Measurements from ENCODE around the gene C11orf21. TPM values are rescaled to one million over a fixed set of nuclear protein-coding genes. Genes with fewer than 3 reads are reported as not detected.

Gene C11orf21
- total RNA-seq, 2 donors from 2014 or later = 0.11 to 0.52 TPM

DNA sequence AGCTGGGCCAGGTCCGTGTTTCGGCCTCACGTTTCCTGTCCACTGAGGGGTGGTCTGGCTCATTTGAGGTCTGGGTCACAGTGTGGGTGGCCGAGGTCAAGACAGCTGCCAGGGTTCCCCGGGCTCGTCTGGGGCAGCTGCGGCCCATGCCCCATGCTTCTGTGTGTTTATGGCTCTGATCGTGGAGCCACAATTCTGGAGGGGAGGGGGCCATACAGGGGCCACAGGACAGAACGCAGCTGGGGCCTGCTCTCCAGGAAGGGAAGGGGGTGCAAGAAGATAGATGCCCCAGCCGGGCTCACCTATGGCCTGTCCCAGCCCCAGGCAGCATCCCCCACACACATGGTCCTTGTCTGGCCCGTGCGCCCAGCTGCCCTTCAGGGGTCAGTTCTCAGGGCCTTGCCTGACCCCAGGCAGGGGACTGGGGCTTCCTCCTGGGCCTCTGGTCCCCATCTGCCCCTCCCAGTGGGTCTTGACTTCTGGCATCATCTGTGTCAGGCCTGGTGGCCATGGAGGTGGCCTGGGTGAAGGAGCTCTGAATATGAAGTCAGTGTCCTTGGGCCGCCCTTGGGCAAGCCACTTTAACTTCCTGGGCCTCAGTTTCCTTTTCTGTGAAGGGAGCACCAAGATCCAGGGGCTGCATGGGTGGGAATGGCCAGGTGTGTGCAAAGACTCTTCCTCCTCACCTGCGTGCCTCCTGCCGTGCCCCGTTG is 8.5 kb upstream of the C11orf21 start:
- H3K4me3 ChIP-seq = no peak overlapping the region
- DNase-seq = no peak
- peaks cover 3% of the 10 kb centered on the region for H3K4me1 ChIP-seq
- TF ChIP-seq, protein P1, sequence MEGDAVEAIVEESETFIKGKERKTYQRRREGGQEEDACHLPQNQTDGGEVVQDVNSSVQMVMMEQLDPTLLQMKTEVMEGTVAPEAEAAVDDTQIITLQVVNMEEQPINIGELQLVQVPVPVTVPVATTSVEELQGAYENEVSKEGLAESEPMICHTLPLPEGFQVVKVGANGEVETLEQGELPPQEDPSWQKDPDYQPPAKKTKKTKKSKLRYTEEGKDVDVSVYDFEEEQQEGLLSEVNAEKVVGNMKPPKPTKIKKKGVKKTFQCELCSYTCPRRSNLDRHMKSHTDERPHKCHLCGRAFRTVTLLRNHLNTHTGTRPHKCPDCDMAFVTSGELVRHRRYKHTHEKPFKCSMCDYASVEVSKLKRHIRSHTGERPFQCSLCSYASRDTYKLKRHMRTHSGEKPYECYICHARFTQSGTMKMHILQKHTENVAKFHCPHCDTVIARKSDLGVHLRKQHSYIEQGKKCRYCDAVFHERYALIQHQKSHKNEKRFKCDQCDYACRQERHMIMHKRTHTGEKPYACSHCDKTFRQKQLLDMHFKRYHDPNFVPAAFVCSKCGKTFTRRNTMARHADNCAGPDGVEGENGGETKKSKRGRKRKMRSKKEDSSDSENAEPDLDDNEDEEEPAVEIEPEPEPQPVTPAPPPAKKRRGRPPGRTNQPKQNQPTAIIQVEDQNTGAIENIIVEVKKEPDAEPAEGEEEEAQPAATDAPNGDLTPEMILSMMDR (IDR thresholded peaks at IDR 0.05) = no peak
- H3K9me3 ChIP-seq = no peaks in the 10 kb centered on the region
- intact Hi-C loops (cut with DNase I) = no loop called here
- no peaks in the 10 kb centered on the region for H3K36me3 ChIP-seq
- no peaks in the 10 kb centered on the region for H3K27me3 ChIP-seq
- H3K9ac ChIP-seq (ENCODE audit: low read depth in 2 of 2, low read length in 2 of 2) = no peak overlapping the region
- H3K27ac ChIP-seq = no peak overlapping the region

DNA sequence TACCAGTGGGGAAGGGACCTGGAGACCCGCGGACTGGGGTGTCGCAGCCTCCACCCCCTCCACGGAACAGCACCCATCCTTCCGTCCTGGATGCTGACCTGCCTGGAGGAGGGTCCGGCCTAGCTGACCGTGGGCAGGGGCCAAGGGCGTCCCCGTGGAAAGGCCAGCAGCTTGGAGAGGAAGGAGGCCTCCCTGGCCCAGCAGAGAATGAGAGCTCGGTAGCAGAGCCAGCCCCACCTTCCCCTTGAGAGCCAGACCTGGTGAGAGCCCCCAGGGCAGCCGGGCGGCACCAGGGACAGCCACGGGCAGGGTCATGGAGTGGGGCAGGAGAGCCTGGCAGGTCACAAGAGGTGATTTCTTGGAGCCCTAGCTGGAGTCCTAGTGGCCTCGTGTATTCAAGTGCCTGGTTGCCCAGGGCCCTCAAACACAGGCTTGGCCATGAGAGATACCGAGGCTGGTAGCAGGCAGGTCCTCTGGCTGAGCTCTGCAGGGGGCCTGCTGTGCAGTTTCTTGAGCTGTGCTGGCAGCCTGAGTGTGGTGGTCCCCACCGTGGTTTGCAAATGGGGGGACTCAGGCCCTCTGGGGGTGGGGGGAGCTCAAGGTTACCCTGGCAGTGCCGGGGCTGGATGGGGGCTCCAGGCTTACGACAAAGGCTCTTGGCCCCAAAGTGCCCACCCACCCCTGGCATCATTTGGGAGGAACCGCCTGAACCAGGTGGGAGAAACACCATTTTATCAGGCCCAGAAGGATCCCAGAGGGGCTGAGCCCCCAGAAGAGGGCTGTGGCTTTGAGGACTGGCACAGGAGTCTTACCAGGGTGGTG is 7.7 kb upstream of the C11orf21 start:
- Histone ChIP-seq H3K4me3 (no peak overlapping the region), H3K4me1 (peaks cover 3% of the 10 kb centered on the region), H3K27me3 (no peaks in the 10 kb centered on the region), H3K27ac (no peak overlapping the region), H3K36me3 (no peaks in the 10 kb centered on the region), H3K9me3 (no peaks in the 10 kb centered on the region), H3K9ac (ENCODE audit: low read depth in 2 of 2, low read length in 2 of 2) (no peak overlapping the region)
- no peak for DNase-seq
- intact Hi-C loops (cut with DNase I) = no loop called here
- TF ChIP-seq, protein P1 (IDR thresholded peaks at IDR 0.05) = no peak

DNA sequence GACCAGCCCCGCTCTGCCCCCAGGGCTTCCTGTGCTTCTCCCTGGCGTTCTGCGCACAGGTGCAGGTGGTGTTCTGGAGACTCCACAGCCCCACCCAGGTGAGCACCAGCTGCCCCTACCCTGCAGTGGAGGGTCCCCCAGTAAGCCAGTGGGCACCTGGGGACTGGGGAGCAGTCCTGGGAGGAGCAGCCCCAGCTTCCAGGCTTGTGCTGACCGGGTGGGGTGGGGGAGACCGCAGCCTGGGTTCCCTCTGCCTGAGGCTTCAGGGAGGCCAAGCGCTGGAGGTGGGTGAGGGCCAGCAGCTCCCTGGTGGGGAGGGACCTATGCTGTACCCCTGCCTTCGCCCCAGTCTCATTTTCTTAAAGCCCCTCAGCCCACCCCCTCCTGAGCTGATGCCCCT is 7.0 kb upstream of the C11orf21 start:
- Histone ChIP-seq H3K27me3 (no peaks in the 10 kb centered on the region), H3K9me3 (no peaks in the 10 kb centered on the region), H3K4me1 (peaks cover 3% of the 10 kb centered on the region), H3K36me3 (no peaks in the 10 kb centered on the region), H3K27ac (no peak overlapping the region), H3K9ac (ENCODE audit: low read depth in 2 of 2, low read length in 2 of 2) (no peak overlapping the region), H3K4me3 (no peak overlapping the region)
- TF ChIP-seq, protein P1 (IDR thresholded peaks at IDR 0.05) = no peak
- DNase-seq = no peak
- intact Hi-C loops (cut with DNase I) = no loop called here

DNA sequence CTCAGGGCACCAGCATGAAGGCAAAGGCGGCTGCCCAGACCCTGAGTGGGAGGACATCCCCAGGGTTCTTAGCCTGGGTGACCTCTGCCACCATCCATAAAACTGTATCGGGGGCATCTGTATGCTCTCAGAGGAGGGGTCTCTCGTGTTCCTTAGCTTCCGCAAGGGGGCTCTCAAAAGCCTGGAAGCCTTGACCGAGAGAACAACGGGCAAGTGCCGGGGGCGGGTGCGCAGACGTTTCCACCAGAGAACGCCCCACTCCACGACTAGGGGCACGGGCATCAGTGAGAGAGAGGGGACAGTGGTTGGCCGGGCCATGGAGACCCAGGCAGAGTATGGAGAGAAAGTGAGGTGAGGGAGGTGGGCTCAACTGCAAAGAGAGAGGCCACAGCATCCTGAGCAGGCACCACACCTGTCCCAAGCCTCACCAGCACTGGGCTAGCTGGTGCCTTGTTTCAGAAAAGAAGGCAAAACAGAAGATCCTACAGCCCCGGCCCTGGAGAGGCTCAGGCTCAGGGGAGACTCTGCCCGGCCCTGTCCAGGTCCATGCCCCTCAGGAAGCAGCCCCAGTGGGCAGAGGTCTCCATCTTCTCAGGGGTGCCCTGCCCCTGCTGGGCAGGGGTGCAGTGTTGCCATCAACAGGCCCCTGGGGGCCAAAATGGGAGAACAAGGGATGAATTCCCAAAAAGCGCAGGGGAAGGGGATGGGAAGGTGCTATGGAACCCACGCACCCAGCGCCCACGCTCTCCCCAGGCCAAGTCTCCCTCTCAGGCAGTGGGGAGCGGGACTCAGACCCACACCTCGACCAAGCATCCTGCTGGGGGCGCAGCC is 6.0 kb upstream of the C11orf21 start:
- no peaks in the 10 kb centered on the region for H3K9me3 ChIP-seq
- H3K9ac ChIP-seq (ENCODE audit: low read depth in 2 of 2, low read length in 2 of 2) = no peak overlapping the region
- no peak for DNase-seq
- intact Hi-C loops (cut with DNase I) = no loop called here
- H3K4me1 ChIP-seq = peaks cover 3% of the 10 kb centered on the region
- H3K36me3 ChIP-seq = no peaks in the 10 kb centered on the region
- no peaks in the 10 kb centered on the region for H3K27me3 ChIP-seq
- no peak overlapping the region for H3K4me3 ChIP-seq
- H3K27ac ChIP-seq = no peak overlapping the region
- TF ChIP-seq, protein P1 (IDR thresholded peaks at IDR 0.05) = no peak

DNA sequence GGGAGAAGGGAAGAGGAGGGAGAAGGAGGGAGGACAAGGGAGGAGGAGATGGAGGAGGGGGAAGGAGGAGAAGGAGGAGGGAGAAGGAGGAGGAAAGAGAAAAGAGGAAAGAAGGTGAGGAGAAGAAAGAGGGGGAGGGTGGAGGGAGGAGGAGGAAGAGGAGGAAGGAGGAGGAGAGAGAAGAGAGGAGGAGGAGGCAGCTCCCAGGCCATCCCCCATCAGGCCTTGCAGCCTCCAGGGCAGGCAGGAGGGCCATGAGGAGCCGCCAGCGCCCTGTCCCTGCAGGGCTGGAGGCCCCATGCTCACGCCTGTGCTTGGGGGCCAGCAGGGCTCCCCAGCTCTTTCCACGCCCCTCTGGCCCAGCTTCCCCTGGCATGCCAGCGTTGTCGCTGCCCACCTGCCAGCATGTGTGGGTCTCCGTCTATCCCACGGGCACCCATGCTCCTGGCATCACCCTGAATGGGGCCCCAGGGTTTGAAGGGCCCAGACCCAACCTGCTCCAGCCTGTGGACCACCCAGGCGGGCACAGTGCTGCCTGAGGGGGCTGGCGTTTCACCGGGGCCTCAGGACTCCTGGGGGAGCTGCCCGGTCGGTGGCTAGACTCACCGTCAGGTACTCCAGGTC is 5.3 kb upstream of the C11orf21 start:
- no peak overlapping the region for H3K27ac ChIP-seq
- no peaks in the 10 kb centered on the region for H3K36me3 ChIP-seq
- no peaks in the 10 kb centered on the region for H3K27me3 ChIP-seq
- intact Hi-C loops (cut with DNase I) = no loop called here
- peaks cover 3% of the 10 kb centered on the region for H3K4me1 ChIP-seq
- no peaks in the 10 kb centered on the region for H3K9me3 ChIP-seq
- no peak overlapping the region for H3K4me3 ChIP-seq
- no peak for DNase-seq
- TF ChIP-seq, protein P1 (IDR thresholded peaks at IDR 0.05) = no peak
- H3K9ac ChIP-seq (ENCODE audit: low read depth in 2 of 2, low read length in 2 of 2) = no peak overlapping the region

All from colonic mucosa (tissue), 4 donors.